Stimulated activated CD4-positive, alpha-beta T cell treated with anti-CD3 and anti-CD28 coated beads, Interleukin-2, amount 100 ng/mL, for 48 hours (primary cell): ENCODE data around the gene STK17A.
A peak's percentile ranks its signal among the peaks of the same experiment; 100 is the strongest.

Source experiments
- DNase-seq, 2 donors: peaks; one replicate each; pipeline ENCODE4 v3.0.0-alpha.2; 2020

The STK17A gene

GRCh38 chr7:43582503-43583423 lies at the start of gene STK17A:
Gene STK17A (plus strand): TSS chr7:43583108. CDS start chr7:43583244, 136 bp downstream.
- peak; percentile 91 to 94 for DNase-seq

GRCh38 chr7:43533801-43534479 lies 49.0 kb upstream of the STK17A start:
- no peak for DNase-seq

GRCh38 chr7:43535031-43535451 lies 47.9 kb upstream of the STK17A start:
- no peak for DNase-seq

- no peak for DNase-seq
These were observed 46.9 kb upstream of the STK17A start for GRCh38 chr7:43535810-43536585.

GRCh38 chr7:43536773-43537172 lies 46.1 kb upstream of the STK17A start:
- no peak for DNase-seq

- DNase-seq, result no peak
These were observed 45.0 kb upstream of the STK17A start for GRCh38 chr7:43537765-43538403.

GRCh38 chr7:43538404-43538771 lies 44.5 kb upstream of the STK17A start:
- no peak for DNase-seq

- DNase-seq, result no peak
These were observed 42.4 kb upstream of the STK17A start for GRCh38 chr7:43540471-43540870.

GRCh38 chr7:43542716-43543115 lies 40.2 kb upstream of the STK17A start:
- DNase-seq, result no peak

- DNase-seq, result no peak
These were observed 36.7 kb upstream of the STK17A start for GRCh38 chr7:43546231-43546630.

- no peak for DNase-seq
These were observed 32.5 kb upstream of the STK17A start for GRCh38 chr7:43550427-43550826.

- DNase-seq, result no peak
These were observed 30.8 kb upstream of the STK17A start for GRCh38 chr7:43552122-43552521.

GRCh38 chr7:43553999-43554398 lies 28.9 kb upstream of the STK17A start:
- no peak for DNase-seq

GRCh38 chr7:43554423-43554822 lies 28.5 kb upstream of the STK17A start:
- no peak for DNase-seq

GRCh38 chr7:43557831-43558495 lies 24.9 kb upstream of the STK17A start:
- DNase-seq, result no peak

- no peak for DNase-seq
These were observed 23.6 kb upstream of the STK17A start for GRCh38 chr7:43559171-43559945.

- DNase-seq, result no peak
These were observed 23.0 kb upstream of the STK17A start for GRCh38 chr7:43559946-43560335.

GRCh38 chr7:43560742-43561330 lies 22.1 kb upstream of the STK17A start:
- DNase-seq, result no peak

GRCh38 chr7:43562383-43562782 lies 20.5 kb upstream of the STK17A start:
- no peak for DNase-seq

- no peak for DNase-seq
These were observed 17.1 kb upstream of the STK17A start for GRCh38 chr7:43565786-43566185.

GRCh38 chr7:43568529-43568928 lies 14.4 kb upstream of the STK17A start:
- no peak for DNase-seq
